Vagina (tissue), 2 donors: ENCODE measurements around the gene ATG16L1.

ENCODE experiments used
- CTCF ChIP-seq, 3 experiments: fragments of 450-650 bp in 2 of 3; fragments of 200-600 bp in 1 of 3; sonication (generic) in 1 of 3; IDR thresholded peaks; one replicate each; pipeline ENCODE4 v1.5.1; 2017 to 2019; ENCODE audit warnings: antibody characterized with exemption in 3 of 3, mild to moderate bottlenecking in 2 of 3, moderate library complexity in 2 of 3
- POLR2A ChIP-seq, 2 donors: fragments of 450-650 bp; IDR thresholded peaks; one replicate each; pipeline ENCODE4 v1.6.1; 2017; ENCODE audit warnings: antibody characterized with exemption in 2 of 2, mild to moderate bottlenecking in 2 of 2, moderate library complexity in 2 of 2

GRCh38 chr2:233227346-233227978 lies 24.0 kb upstream of the ATG16L1 start:
- TF ChIP-seq POLR2A (IDR thresholded peaks at IDR 0.05), result no peak
- TF ChIP-seq CTCF (IDR thresholded peaks at IDR 0.05), result no peak
